CD8-positive, alpha-beta memory T cell (primary cell): ENCODE data around the gene SNRNP35. TPM values are rescaled to one million over a fixed set of nuclear protein-coding genes. Genes with fewer than 3 reads are reported as not detected.
A peak's percentile ranks its signal among the peaks of the same experiment; 100 is the strongest.

Experiments
- CTCF ChIA-PET: fragments of 350-600 bp; sonication (Branson Sonifier 250); formaldehyde crosslinking; loops from one replicate; lab custom pipeline; 2021; ENCODE audit warnings: antibody characterized with exemption; lab: Charles Lee
- POLR2A ChIA-PET: fragments of 350-600 bp; sonication (Branson Sonifier 250); formaldehyde crosslinking; loops from one replicate; lab custom pipeline; 2021; ENCODE audit warnings: antibody characterized with exemption; lab: Charles Lee
- DNase-seq, 5 donors: peaks; one replicate each; pipeline versions ENCODE4 v3.0.0 to v3.0.0-alpha.2; 2020 to 2022; ENCODE audit warnings: mixed read lengths in 1 of 5
- H3K27ac ChIP-seq: one replicate; pipeline ENCODE4 v1.7.0; 2013; ENCODE audit warnings: low read depth, mild to moderate bottlenecking, low read length, moderate library complexity
- H3K27me3 ChIP-seq: 2 replicates; pipeline ENCODE4 v1.7.0; 2013; ENCODE audit warnings: low read length, mild to moderate bottlenecking; ENCODE audit not compliant: insufficient read depth, poor library complexity, severe bottlenecking
- H3K36me3 ChIP-seq: 2 replicates; pipeline ENCODE4 v1.7.0; 2013; ENCODE audit warnings: mild to moderate bottlenecking, low read length, moderate library complexity; ENCODE audit not compliant: insufficient read depth
- H3K4me1 ChIP-seq: 2 replicates; pipeline ENCODE4 v1.7.0; 2013; ENCODE audit warnings: mild to moderate bottlenecking, low read length, moderate library complexity; ENCODE audit not compliant: insufficient read depth
- H3K4me3 ChIP-seq: 2 replicates; pipeline ENCODE4 v1.7.0; 2013; ENCODE audit warnings: mild to moderate bottlenecking, low read length
- H3K9me3 ChIP-seq: 2 replicates; pipeline ENCODE4 v1.7.0; 2013; ENCODE audit warnings: mild to moderate bottlenecking, low read length
- H3K27ac Mint-ChIP-seq, 8 donors: one replicate each; pipeline ENCODE4 v1.8.0; 2020 to 2021; ENCODE audit warnings: mixed read lengths in 8 of 8, mild to moderate bottlenecking in 6 of 8, inconsistent platforms in 3 of 8, moderate library complexity in 3 of 8
- H3K27me3 Mint-ChIP-seq, 2 donors: one replicate each; pipeline ENCODE4 v1.8.0; 2020 to 2021; ENCODE audit warnings: mixed read lengths in 2 of 2, mild to moderate bottlenecking in 1 of 2, moderate library complexity in 1 of 2
- H3K36me3 Mint-ChIP-seq, 3 donors: one replicate each; pipeline ENCODE4 v1.8.0; 2020 to 2021; ENCODE audit warnings: mixed read lengths in 3 of 3, inconsistent platforms in 1 of 3, mild to moderate bottlenecking in 1 of 3
- H3K4me1 Mint-ChIP-seq, 3 donors: one replicate each; pipeline ENCODE4 v1.8.0; 2020 to 2021; ENCODE audit warnings: mixed read lengths in 3 of 3, inconsistent platforms in 1 of 3, mild to moderate bottlenecking in 1 of 3
- H3K4me3 Mint-ChIP-seq, 7 donors: one replicate each; pipeline ENCODE4 v1.8.0; 2020 to 2021; ENCODE audit warnings: mixed read lengths in 7 of 7, mild to moderate bottlenecking in 6 of 7, moderate library complexity in 4 of 7, inconsistent platforms in 2 of 7
- H3K9me3 Mint-ChIP-seq, 5 donors: one replicate each; pipeline ENCODE4 v1.8.0; 2020 to 2022; ENCODE audit warnings: mixed read lengths in 5 of 5, mild to moderate bottlenecking in 3 of 5, moderate library complexity in 2 of 5, inconsistent platforms in 1 of 5
- polyA plus RNA-seq: library from polyadenylated mRNA; unstranded; fragments of 300-500 nt; fragmentation: Illumina TruSeq; gene quantifications from one replicate; pipeline ENCODE4 v1.2.3, GENCODE V29; 2021
- total RNA-seq, 2 experiments: library from RNA; stranded (reverse); gene quantifications; one replicate each; pipeline ENCODE4 v1.2.3, GENCODE V29; 2021

The SNRNP35 gene
- total and polyA plus RNA-seq, 3 experiments from 2014 or later, result 21.9 to 26.5 (median 23.8) TPM

DNA sequence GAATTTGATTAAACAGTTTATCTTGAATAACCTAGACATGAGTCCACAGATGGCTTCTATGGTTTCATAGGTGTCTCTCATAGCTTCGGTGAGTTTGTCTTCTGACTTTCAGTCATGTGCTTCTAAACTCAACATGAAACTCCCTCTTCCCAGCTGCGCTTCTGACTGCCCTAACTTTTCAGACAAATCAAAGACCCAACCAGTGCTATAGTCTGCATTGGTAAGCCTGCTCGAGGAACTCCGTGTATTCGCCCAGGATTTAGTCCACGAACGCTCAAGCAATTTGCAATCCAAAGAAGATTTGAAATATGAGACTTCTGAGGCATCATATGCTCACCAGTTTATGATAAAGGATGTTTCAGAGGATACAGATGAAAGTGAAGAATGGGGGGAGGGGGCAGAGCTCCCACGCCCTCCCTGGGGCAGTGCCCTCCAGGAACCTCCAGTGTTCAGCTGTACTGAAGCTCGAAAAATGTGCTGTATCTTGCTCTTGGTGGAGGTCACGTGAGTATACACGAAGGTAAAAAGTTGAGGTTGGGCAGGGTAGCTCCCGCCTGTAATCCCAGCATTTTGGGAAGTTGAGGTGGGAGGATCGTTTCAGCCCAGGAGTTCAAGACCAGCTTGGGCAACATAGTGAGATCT lies 16.3 kb upstream of the SNRNP35 start:
- peak overlapping the region in 2 of 7 donors; percentile 23 to 30 for H3K4me3 Mint-ChIP-seq
- peaks cover 5 to 16% (median 15%) of the 10 kb centered on the region in 3 donors for H3K4me1 Mint-ChIP-seq
- Histone ChIP-seq H3K27me3 (no peaks in the 10 kb centered on the region), H3K4me3 (no peak overlapping the region), H3K27ac (no peak overlapping the region), H3K36me3 (no peaks in the 10 kb centered on the region), H3K9me3 (no peaks in the 10 kb centered on the region), H3K4me1 (peaks cover 7% of the 10 kb centered on the region)
- peaks cover 0 to 4% (median 0%) of the 10 kb centered on the region in 3 donors for H3K36me3 Mint-ChIP-seq
- H3K27me3 Mint-ChIP-seq, result no peaks in the 10 kb centered on the region
- POLR2A ChIA-PET, result no interaction called here
- CTCF ChIA-PET, result interaction anchor here (1.1 to 2.1 kb wide), 2 partner anchors 16 to 76 kb away, joined by 3 to 4 read pairs; partner anchors contain the start of gene SNRNP35
- peak overlapping the region in 2 of 8 donors; percentile 40 to 62 for H3K27ac Mint-ChIP-seq
- H3K9me3 Mint-ChIP-seq, result no peaks in the 10 kb centered on the region
- no peak for DNase-seq

DNA sequence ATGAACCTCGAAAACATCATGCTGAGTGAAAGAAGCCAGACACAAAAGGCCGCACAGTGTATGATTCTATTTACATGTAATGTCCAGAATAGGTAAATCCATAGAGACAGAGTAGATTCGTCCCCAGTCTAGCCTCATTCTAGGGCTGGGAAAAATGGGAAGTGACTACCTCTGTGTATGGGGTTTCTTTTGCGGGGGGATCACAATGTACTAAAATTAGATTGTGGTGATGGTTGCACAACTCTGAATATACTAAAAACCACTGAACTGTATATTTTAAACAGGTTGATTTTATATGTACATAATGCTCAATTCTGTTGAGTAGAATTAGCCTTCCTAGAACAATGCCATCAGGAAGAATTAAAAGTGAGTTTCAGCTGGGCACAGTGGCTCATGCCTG lies 15.2 kb upstream of the SNRNP35 start:
- Histone ChIP-seq H3K9me3 (no peaks in the 10 kb centered on the region), H3K27ac (no peak overlapping the region), H3K4me3 (no peak overlapping the region), H3K36me3 (no peaks in the 10 kb centered on the region), H3K27me3 (no peaks in the 10 kb centered on the region), H3K4me1 (peaks cover 11% of the 10 kb centered on the region)
- ChIA-PET CTCF (interaction anchor here (2.1 kb wide), 1 partner anchor 15 kb away, joined by 4 read pairs; the partner anchor contains the start of gene SNRNP35), POLR2A (interaction anchor here (0.6 kb wide), 1 partner anchor 8 kb away, joined by 4 read pairs; no protein-coding TSS in a partner anchor)
- Mint-ChIP-seq H3K9me3 (no peaks in the 10 kb centered on the region), H3K27ac (no peak overlapping the region), H3K27me3 (no peaks in the 10 kb centered on the region), H3K4me3 (peak overlapping the region in 1 of 7 donors; percentile 44), H3K36me3 (no peaks in the 10 kb centered on the region), H3K4me1 (peaks cover 5 to 15% (median 8%) of the 10 kb centered on the region in 3 donors)
- no peak for DNase-seq

DNA sequence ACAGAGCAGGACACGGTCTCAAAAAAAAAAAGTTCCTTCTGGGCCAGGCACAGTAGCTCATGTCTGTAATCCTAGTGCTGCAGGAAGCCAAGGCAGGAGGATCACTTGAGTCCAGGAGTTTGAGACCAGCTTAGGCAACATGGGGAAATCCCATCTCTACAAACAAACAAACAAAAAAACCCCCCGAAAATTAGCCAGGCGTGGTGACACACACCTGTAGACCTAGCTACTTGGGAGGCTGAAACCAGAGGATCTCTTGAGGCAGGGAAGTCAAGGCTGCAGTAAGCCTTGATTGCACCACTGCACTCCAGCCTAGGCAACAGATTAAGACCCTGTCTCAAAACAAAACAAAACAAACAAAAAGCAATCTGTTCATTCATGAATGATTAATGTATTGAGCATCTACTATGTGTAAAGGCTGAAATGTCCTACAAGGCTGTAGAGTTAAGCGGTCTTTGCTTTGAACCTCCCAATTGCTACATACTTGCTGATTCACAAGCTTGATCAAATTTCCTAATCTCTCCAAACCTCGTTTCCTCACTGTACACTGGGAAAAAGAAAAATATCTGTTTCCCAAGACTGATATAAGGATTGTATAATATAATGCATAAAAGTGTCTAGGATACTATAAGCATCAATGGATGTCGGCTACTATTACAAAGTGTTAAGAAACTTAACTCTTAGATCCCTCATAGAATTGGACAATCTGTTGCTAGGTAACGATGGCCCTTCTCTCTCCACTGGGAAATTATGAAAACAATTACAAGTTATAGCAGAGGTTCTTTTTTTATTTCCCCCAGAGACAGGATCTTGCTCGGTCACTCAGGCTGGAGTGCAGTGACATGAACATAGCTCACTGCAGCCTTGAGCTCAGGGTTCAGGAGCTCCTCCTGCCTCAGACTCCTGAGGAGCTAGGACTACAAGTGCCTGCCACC lies 13.6 kb upstream of the SNRNP35 start:
- H3K9me3 ChIP-seq, result no peaks in the 10 kb centered on the region
- ChIA-PET CTCF (interaction anchor here (0.6 to 1.0 kb wide), 2 partner anchors 9 to 20 kb away, joined by 3 read pairs; no protein-coding TSS in a partner anchor), POLR2A (no interaction called here)
- no peaks in the 10 kb centered on the region for H3K27me3 ChIP-seq
- Mint-ChIP-seq H3K36me3 (peaks cover 0 to 2% (median 0%) of the 10 kb centered on the region in 3 donors), H3K27ac (peak overlapping the region in 2 of 8 donors; percentile 18 to 39), H3K4me3 (peak overlapping the region in 1 of 7 donors; percentile 30), H3K9me3 (no peaks in the 10 kb centered on the region), H3K4me1 (peaks cover 14 to 25% (median 17%) of the 10 kb centered on the region in 3 donors), H3K27me3 (no peaks in the 10 kb centered on the region)
- H3K4me1 ChIP-seq, result peaks cover 14% of the 10 kb centered on the region
- H3K27ac ChIP-seq, result no peak overlapping the region
- H3K4me3 ChIP-seq, result no peak overlapping the region
- no peaks in the 10 kb centered on the region for H3K36me3 ChIP-seq
- DNase-seq, result no peak

DNA sequence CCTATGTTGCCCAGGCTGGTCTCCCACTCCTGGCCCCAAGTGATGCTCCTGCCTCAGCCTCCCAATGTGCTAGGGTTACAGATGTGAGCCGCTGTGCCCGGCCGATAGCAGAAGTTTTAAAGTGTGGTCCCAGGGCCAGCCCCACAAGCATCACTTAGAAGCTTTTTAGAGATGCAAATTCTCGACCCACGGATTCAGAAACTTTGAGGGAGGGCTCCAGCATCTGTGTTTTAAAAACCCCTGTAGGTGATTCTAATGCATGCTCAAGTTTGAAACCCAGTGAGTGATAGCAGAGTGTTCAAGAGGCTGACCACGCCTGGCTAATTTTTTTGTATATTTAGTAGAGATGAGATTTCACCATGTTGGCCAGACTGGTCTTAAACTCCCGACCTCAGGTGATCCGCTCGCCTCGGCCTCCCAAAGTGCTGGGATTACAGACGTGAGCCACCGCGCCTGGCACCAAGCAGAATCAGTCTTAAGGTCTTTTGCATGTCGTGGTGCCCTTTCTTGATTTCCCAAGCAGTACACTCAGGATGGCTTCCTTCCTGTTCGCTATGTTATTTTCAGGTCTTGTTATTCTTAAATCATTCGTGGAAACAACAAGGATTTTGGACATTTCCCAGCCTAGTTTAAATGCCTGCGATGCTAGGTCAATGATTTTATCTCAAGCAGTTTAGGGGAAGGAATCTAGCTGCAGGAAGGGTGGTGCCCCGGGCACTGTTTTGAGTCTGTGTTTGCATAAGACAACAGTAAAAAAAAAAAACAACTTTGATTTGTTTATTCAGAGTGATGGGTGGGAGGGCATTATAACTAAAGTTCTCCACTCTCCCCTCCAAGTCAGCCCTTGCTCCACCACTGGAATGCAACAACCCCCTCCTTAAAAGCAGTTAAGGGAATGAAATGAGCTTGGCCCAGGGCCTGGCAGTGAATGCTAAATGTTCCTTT lies 12.3 kb upstream of the SNRNP35 start:
- no peak overlapping the region for H3K27ac ChIP-seq
- no peak for DNase-seq
- peaks cover 0 to 2% (median 0%) of the 10 kb centered on the region in 3 donors for H3K36me3 Mint-ChIP-seq
- H3K9me3 Mint-ChIP-seq, result no peaks in the 10 kb centered on the region
- no peaks in the 10 kb centered on the region for H3K36me3 ChIP-seq
- peak overlapping the region in 6 of 8 donors; percentile 47 to 79 (median 72) for H3K27ac Mint-ChIP-seq
- peaks cover 17 to 28% (median 20%) of the 10 kb centered on the region in 3 donors for H3K4me1 Mint-ChIP-seq
- CTCF ChIA-PET, result no interaction called here
- no peaks in the 10 kb centered on the region for H3K9me3 ChIP-seq
- peaks cover 14% of the 10 kb centered on the region for H3K4me1 ChIP-seq
- H3K4me3 ChIP-seq, result no peak overlapping the region
- POLR2A ChIA-PET, result interaction anchor here (0.9 kb wide), 1 partner anchor 12 kb away, joined by 3 read pairs; no protein-coding TSS in a partner anchor
- H3K4me3 Mint-ChIP-seq, result peak overlapping the region in 2 of 7 donors; percentile 16 to 28
- H3K27me3 Mint-ChIP-seq, result no peaks in the 10 kb centered on the region
- no peaks in the 10 kb centered on the region for H3K27me3 ChIP-seq

DNA sequence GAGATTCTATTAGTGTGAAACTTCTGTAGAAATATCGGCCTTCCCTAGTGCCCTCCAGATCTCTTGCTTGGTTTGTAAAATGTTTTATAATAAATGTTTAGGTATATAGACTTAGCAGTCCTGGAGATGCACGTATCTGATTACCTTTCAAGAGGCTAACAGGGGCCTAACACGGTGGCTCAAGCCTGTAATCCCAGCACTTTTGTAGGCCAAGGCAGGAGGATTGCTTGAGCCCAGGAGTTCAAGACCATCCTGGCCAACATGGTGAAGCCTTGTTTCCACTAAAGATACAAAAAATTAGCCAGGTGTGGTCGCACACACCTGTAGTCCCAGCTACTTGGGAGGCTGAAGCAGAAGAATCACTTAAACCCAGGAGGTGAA lies 11.6 kb upstream of the SNRNP35 start:
- H3K27ac ChIP-seq, result no peak overlapping the region
- Mint-ChIP-seq H3K36me3 (peaks cover 0 to 2% (median 0%) of the 10 kb centered on the region in 3 donors), H3K27ac (peak overlapping the region in 5 of 8 donors; percentile 67 to 78 (median 72)), H3K4me1 (peaks cover 17 to 28% (median 22%) of the 10 kb centered on the region in 3 donors), H3K27me3 (no peaks in the 10 kb centered on the region), H3K4me3 (peak overlapping the region in 2 of 7 donors; percentile 16 to 24), H3K9me3 (no peaks in the 10 kb centered on the region)
- no peak overlapping the region for H3K4me3 ChIP-seq
- CTCF ChIA-PET, result no interaction called here
- POLR2A ChIA-PET, result interaction anchor here (0.6 to 0.9 kb wide), 2 partner anchors 13 to 18 kb away, joined by 3 read pairs; no protein-coding TSS in a partner anchor
- H3K27me3 ChIP-seq, result no peaks in the 10 kb centered on the region
- DNase-seq, result no peak
- H3K36me3 ChIP-seq, result no peaks in the 10 kb centered on the region
- no peaks in the 10 kb centered on the region for H3K9me3 ChIP-seq
- H3K4me1 ChIP-seq, result peaks cover 14% of the 10 kb centered on the region

DNA sequence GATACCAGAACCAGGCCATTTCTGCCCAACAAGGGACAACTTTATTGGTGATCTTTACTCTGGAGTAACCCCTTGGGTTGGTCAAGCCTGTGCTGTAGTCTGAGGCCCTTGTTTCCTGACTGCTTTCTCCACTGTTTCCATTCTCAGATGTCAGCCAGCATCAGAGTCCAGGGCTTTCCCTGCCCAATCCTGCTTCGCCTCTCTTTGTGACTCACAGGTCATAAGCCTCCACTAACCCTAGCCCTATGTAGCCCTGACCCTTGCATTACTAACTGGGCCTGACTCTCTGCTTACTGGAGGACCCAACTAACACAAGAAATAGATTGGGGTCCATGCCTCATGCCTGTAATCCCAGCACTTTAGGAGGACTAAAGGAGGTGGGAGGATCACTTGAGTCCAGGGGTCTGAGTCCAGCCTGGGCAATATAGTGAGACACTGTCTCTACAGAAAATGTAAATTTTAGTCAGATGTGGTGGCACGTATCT lies 8.6 kb upstream of the SNRNP35 start:
- H3K27ac ChIP-seq, result no peak overlapping the region
- no peaks in the 10 kb centered on the region for H3K9me3 ChIP-seq
- H3K36me3 Mint-ChIP-seq, result peaks cover 0 to 2% (median 0%) of the 10 kb centered on the region in 3 donors
- peak overlapping the region; percentile 23 to 68 (median 53) for H3K4me3 Mint-ChIP-seq
- H3K9me3 Mint-ChIP-seq, result no peaks in the 10 kb centered on the region
- no peaks in the 10 kb centered on the region for H3K36me3 ChIP-seq
- H3K4me3 ChIP-seq, result no peak overlapping the region
- peak overlapping the region; percentile 32 to 85 (median 69) for H3K27ac Mint-ChIP-seq
- ChIA-PET CTCF (interaction anchor here (1.3 to 2.3 kb wide), 4 partner anchors 8 to 84 kb away, joined by 3 to 8 read pairs (median 8); partner anchors contain the start of genes RILPL2 and SNRNP35), POLR2A (interaction anchor here (1.5 to 2.8 kb wide), 3 partner anchors 9 to 22 kb away, joined by 6 to 36 read pairs (median 15); partner anchors contain the start of genes RILPL2 and SNRNP35)
- no peak for DNase-seq
- peaks cover 17 to 28% (median 22%) of the 10 kb centered on the region in 3 donors for H3K4me1 Mint-ChIP-seq
- H3K27me3 ChIP-seq, result no peaks in the 10 kb centered on the region
- H3K27me3 Mint-ChIP-seq, result no peaks in the 10 kb centered on the region
- H3K4me1 ChIP-seq, result peaks cover 14% of the 10 kb centered on the region

DNA sequence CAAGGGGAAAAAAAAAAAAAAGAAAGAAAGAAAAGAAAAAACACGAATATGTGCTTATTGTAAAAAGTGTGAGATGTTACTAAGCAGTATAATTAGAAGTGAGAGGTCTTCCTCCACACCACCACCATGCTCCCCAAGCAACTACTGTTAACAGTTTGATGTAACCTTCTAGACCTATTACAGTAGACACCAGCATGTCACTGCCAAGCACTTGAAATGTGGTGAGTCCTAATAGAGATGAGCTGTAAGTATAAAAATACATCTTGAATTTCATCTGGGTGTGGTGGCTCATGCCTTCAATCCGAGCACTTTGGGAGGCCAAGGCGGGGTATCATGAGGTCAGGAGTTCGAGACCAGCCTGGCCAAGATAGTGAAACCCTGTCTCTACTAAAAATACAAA lies 8.1 kb upstream of the SNRNP35 start:
- peaks cover 17 to 24% (median 22%) of the 10 kb centered on the region in 3 donors for H3K4me1 Mint-ChIP-seq
- Histone ChIP-seq H3K27me3 (no peaks in the 10 kb centered on the region), H3K4me1 (peaks cover 14% of the 10 kb centered on the region), H3K4me3 (no peak overlapping the region), H3K9me3 (no peaks in the 10 kb centered on the region), H3K27ac (no peak overlapping the region), H3K36me3 (no peaks in the 10 kb centered on the region)
- peak overlapping the region in 6 of 8 donors; percentile 41 to 85 (median 76) for H3K27ac Mint-ChIP-seq
- peaks cover 0 to 2% (median 0%) of the 10 kb centered on the region in 3 donors for H3K36me3 Mint-ChIP-seq
- POLR2A ChIA-PET, result interaction anchor here (0.6 kb wide), 1 partner anchor 8 kb away, joined by 5 read pairs; the partner anchor contains the start of gene SNRNP35
- no peak for DNase-seq
- CTCF ChIA-PET, result no interaction called here
- H3K27me3 Mint-ChIP-seq, result no peaks in the 10 kb centered on the region
- no peaks in the 10 kb centered on the region for H3K9me3 Mint-ChIP-seq
- no peak overlapping the region for H3K4me3 Mint-ChIP-seq
